HG03520 (cell line): ENCODE data around the gene DHCR24.

Experiments
- ATAC-seq: cut with Tn5 transposase; IDR thresholded peaks from one replicate; pipeline ENCODE4 v1.9.1; 2021; ENCODE audit warnings: mild to moderate bottlenecking, moderate library complexity; ENCODE audit not compliant: unreplicated experiment

Gene DHCR24

DNA sequence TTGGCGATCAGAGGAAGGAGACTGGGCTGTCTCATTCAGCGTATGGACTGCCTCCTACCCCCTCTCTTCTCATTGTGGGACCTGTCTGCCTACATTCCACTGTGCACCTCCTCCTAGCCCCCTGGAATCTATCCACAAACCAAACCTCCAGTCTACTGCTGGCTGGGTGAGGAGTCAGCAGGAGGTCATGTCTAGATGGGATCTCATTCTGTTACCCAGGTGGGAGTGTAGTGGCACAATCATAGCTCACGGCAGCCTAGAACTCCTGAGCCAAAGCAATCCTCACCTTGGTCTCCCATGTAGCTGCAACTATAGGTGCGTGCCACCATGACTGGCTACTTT, 67.8 kb downstream of the DHCR24 start:
- ATAC-seq, result no peak

DNA sequence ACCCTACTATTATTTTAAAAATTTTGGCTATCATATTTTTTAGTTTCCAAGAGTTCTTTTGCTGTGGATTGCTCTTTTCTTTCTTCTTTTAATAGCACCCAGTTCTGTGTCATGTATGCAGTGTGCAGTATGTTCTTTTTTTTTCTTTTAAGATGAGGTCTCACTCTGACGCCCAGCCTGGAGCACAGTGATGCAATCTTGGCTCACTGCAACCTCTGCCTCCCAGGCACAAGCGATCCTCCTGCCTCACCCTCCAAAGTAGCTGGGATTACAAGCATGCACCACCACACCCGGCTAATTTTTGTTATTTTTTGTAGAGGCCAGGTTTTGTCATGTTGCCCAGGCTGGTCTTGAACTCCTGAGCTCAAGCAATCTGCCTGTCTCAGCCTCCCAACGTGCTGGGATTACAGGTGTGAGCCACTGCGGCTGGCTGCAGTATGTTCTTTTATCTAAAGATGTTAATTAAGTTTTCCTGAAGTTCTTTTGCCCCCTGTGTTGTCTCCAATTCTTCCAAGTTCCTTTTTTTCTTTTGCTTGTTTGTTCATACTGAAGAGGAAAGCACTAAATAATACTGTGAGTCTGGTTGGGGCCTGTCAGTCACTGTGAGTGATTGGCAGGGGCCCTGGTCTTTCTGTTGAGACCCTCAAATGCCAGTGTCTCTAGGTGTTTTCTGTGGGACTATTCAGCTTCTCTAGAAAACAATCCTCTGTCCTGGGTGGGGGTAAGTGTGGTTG, 68.4 kb downstream of the DHCR24 start:
- ATAC-seq, result no peak

DNA sequence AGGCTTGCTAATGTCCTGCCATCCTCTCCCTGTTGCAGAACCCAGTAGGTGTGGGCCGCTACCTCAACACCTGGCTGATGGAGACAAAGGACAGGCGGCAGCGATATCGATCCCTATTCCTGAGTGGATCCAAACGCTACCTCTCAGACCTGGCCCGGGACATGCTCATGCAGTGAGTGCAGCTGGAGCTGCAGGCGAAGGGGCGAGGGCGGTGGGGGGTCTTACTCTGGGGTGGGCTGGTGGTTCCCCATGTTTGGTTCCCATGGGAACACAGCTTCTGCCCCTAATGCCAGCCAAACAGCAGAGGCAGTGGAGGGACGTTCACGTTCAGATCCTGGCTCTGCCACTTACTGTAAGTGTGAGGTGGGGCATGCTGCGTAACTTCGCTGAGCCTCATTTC, 70.0 kb downstream of the DHCR24 start:
- no peak for ATAC-seq

DNA sequence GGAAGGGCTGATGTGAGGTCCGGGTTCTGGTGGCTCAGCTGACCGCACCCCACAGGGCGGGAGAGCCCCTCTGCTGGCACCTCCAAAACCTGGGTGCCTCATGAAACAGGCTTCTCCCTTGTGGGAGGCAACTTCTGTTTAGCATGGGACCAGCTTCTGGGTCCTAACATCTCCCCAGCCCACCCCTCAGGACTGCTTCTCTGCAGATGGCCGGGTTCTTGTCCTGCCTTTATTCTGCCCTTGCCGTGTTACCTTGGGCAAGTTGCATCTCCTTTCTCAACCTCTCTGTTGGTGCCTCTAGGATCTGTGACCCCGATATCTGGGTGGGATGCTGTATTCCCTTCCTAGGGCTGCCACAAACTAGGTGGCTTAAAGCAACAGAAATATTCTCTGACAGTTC, 70.9 kb downstream of the DHCR24 start:
- ATAC-seq, result no peak

DNA sequence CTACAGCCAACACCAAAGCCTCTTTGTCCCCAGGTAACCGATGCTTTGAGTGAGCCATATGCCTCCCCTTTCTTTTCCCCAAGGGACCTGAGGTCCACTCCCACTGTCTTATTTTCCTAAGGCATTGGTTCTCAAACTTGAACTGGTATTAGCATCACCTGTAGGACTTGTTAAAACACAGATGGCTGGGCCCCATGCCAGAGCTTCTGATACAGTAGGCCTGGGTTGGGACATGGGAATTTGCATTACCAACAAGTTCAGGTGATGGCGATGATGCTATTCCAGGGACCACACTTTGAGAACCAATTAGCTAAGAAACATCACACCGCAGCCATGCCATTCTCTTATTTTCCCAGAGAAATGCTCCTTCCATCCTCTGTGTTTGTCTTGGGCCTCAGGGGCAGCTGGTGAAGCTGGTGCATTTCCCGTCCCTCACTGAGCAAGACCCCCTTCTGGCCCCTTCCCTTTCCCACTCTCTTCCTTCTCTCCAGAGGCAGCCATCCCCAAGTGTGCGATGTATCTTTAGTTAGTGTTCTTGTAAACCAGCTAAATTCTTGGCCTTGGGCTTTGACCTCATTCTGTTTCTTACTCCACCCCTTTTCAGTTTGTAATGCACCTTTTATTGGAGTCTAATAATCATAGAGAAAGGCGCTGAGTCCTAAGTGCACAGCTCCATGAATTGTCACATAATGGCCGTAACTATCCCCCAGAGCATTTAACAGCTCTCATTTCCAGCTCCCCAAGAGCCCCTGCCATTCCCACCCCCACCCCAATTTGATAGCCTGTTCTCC, 71.7 kb downstream of the DHCR24 start:
- ATAC-seq, result no peak

DNA sequence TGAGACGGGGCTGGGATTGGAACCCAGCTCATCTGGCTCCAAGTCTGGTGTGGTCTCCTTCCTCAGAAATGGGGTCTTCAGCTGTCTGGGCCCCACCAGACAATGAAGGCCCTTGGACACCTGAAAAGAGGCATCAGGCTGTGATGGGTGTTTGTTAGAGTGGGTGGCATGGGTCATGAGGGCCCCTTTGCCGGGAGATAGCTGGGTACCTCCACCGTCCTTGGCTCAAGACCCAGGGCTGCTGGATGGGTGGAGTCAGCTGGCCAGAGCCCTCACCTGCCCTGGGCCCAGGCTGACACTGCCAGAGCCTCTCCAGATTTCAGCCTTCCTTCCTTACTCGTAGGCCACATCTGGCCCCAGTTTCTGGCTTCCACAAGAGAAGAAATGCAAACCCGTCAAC, 72.4 kb downstream of the DHCR24 start:
- no peak for ATAC-seq

DNA sequence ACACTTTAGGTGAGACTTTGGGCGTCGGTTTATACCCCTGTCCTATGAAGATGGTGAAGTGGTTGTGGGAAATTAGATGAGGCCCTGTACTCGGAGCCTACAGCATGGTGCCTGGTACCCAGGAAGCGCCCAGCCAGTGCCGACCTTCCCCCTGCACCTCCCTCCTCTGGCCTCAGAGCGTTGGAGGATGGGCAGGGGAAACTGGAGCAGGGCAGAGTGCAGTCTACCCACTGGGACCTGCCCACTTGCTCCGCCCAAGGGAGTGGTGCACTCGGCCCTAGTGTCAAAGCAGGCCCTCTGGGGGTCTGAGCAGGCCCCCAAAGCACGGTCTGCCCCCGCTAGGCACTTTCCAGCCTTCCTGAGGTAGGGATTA, 72.9 kb downstream of the DHCR24 start:
- ATAC-seq, result no peak

DNA sequence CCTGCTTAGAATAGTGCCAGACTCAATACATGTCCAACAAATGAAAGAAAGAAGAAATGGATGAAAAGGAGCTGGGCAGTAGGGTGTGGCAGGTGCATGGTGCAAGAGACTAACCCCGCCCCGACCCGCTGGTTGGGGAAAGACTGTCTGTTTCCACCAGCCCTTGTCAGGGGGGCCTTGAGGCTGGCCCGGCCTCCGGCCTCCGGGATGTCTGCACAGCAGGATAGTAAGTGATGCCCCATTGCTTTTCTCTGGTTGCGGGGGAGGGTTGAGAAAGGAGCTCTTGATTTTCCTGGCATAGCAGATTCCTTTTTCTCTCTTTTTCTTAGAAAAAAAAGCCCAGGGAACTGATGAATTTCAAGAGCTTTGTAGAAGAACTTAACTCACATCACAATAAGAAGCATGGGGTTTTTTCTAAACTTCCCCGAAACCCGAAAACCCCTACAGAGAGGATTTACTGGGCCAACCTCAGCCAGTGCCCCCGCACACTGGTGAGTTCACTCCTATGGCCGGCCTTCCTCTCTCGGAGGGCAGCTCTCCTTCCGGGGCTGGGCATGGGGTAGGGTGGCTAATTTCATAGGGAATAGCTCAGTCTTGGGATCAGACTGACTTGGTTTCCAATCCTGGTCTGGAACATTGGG, 73.4 kb downstream of the DHCR24 start:
- ATAC-seq, result no peak

DNA sequence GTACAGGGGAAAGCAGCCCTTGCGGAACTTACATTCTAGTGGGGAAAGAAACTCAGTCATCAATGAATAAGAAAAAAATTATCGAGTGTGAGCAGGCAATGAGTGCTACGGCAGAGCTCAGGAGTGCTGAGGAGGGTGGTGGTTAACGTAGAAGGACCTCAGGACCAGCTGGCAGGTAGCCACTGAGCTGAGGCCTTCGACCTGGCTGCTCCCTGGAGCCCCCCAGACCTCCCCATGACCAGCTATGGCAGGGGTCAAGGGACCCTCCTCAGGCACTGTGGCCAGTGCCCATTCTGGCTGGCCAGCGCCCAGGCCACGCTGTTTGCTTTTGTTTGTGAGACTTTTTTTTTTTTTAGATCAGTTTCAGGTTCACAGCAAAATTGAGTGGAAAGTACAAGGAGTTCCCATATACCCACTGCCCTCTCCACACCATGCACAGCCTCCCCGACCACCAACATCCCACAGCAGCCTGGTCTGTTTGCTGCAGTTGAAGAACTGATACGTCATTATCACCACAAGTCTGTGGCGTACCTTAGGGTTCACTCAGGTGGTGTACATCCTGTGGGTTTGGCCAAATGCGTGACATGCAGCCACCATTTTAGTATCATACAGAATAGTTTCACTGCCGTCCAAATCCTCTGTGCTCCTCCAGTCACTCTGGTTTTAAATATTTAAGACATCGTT, 74.1 kb downstream of the DHCR24 start:
- ATAC-seq, result peak; percentile 53

DNA sequence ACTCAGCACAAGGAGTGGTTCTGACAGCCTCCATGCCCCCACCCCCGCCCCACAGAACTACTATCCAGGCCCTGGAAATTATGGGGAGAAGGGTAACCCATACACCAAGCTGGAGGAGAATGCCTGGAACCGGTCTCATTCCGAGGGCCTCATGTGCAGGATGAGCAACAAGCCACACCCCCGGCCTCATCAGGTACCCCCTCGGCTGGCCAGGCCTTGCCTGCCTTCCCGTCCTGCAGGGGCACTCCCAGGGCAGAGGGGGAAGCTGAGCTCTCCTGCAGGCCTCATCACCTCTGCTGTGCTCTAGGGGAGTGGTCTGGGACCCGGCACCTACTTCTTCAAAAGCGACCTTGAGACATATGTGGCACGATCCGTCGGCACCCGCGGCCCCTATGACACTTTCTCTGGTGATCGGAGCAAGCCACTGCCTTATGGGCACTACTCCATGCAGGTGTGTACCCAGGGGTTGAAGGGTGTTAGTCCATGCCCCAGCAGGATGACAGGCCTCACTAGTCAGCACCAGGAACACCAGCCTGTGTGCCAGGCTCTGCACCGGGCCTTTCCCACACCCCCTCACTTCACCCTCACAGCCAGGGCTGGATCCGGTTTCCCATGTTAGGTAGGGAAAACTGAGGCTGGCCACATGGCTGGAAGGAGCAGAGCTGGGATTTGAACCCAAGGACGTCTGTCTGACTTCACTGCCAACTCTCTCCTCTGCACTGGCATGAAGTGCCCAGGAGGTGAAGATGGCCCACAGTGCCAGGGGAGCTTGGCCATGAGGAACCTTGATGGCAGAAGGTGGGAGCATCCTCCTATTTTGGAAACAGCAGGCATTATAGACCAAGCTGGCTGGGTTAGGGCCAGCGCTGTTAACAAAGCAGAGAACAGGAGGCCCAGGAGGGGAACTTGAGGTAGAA, 75.0 kb downstream of the DHCR24 start:
- ATAC-seq, result no peak

DNA sequence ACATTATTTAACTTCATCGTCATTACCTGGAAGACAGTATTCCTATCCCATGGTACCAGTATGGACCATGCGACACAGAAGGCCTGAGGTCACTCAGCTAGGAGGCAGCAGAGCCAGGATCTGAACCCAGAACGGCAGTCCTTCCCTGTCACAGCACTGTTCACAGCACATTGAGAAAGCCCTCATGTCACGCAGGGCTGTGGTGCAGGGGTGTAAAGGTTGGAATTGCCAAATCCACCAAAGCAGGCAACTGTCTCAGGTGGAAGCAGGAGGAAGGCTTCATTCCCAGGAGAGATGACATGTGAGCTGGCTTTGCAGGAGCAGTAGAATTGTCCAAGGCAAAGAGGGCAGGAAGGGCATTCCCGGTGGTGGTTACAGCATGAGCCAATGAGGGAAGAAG, 75.9 kb downstream of the DHCR24 start:
- no peak for ATAC-seq

DNA sequence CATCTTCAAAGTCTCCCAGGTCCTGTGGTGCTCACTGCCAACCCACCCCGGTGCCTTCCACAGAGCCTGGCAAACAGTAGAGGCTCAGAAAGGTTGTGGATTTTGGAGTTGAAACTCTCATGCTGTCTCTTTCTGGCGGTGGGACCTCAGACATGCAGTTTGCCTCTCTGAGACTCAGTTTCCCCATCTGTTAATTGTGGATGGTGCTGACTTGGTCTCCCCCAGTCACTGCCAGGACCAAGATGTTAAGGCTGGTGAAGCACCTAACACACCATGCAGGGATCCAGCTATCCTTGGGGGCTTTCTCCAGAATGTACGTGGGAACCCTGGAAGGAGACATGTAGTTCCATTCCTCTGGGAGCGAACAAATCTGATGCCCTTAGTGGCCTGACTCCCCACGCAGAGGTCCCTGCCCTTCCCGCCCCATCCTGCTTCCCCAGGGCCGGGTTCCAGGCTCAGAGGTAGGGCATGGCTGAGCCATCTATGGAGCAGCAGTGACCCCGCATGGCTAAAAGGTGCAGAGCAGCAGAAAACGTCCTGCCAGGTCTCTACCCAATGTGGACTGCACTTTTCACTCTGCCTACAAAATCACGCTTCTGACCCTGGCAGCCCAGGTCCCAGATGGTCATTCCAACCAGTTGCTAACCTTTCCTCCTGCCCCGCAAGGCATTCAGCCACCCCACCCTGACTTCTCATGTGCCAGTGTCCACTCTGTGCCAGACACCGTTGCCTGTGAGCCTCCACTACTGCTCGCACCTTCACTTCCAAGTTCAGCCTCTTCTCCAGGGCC, 76.6 kb downstream of the DHCR24 start:
- ATAC-seq, result no peak

DNA sequence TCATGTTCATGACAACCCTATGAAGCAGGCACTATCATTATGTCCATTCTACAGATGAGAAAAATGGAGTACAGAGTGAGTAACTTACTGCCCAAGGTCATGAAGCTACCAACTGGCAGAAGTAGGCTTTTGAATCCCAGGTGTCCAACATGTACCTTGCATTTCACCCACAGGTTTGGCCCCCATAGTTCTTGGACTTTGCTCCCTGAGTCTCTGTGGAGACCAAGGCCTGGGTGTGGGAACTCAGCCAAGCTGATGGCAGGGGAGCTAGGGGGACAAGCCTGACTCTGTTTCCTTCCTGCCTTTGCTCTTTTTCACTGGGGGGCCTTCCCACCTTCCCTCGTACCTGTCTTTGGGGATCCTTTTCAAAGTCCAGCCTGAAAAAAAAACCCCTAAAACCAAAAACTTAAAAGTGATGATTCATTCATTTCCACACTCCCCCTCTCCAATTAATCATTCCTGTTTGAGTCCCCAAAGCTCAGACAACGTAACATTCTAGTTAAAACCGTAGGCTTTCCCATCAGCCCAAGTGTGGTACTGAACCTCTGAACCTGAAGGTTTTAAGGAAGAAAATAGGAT, 77.4 kb downstream of the DHCR24 start:
- no peak for ATAC-seq

DNA sequence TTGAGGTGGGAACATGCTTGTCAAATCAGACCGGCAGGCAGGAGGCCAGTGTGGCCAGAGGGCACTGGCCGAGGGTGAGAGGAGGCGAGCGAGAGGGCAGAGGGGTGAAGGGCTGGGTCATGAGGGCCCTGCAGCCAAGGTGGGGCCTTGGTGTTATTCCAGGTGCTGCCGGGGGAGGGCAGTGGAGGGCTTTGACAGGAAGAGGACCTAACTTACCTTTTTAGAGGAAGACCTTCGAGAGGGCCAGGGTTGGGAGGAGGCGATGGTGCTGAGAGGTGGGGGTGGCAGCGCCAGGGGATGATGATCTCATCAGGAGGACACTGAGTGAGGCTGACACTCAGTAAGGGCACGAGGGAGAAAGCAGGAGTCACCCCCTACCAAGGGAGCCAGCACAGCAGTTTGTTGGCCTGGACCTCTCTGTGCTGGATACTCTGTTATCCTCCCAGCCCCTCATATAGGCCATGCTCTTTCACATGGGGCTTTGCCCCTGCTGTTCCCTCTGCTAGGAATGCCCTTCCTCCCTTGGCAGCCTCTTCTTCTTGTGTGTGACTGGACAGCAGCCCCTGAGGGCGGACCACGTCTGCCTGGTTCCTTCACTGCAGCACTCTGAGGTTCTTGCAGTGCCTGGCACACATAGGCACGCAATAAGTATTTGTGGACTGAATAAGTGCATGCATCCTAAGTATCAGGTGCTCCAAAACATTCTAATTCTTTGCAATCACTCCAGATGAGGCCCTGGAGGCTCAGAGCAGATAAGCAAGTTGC, 78.4 kb downstream of the DHCR24 start:
- ATAC-seq, result no peak

DNA sequence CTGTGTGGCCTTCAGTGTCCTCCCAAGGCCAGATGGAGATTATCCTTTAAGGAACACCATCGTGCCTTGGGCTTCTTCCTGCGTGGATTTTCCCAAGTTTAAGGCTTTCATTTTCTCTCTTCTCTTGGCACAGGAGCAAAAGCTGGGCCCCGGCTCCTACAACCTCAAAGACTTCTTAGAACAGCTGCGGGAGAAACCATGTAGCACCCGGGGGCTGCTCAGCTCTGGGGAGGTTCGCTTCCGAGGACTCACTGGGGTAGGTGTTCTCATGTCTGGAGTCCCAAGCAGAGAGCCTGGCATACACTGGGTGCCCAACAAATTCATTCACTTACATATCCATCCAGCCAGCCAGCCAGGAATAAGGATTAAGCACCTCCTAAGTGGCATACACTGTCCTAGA, 79.2 kb downstream of the DHCR24 start:
- no peak for ATAC-seq

DNA sequence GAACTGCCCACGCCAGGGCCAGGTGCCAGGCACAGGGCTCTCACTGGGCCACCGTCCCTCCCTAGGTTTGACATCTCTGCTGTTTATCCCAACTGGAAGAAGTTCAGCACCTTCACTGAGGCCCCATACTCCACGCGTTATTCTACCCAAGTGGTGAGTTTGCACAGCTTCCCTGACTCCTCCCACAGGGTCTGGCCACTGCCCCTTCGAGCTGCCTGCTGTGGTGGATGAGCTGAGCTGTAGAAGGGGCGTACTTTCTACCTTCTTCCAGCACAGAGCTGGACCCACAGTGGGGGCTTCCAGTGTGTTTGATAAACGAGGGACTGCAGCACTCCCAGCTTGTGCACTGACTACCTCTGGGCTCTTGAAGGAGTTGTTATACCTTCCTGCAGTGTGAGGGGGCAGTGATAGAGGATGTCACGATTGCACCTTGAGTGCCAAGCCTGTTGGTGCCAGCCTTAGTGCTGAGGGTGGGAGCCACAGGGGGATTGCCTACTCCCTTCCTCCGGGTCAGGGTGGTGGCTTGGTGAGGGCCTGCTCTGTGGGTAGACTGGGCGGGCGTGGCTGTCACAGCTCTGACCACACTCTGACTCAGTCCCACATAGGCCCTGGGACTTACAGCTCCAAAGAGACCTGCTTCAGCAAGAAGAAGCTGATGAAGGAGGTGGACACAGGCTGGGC, 79.9 kb downstream of the DHCR24 start:
- ATAC-seq, result no peak

DNA sequence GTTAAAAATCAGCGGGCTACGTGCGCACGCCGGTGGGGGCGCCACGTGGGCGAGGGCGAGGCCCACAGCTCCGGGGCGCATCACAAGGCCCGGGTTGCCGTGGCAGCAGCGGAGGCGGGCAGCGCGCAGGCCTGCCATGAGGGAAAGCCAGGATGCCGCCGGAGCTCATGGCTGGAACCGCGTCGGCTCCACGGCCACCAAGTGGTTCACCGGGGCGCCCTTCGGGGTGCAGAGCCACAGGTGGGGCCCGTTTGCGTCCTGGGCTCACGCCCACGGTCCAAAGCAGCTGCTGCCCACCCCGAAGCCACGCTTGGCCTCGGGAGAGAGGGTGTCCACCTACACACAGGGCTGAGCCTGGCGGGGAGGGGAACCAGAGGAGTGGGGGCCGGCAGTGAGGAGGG, 81.0 kb downstream of the DHCR24 start:
- ATAC-seq, result no peak

DNA sequence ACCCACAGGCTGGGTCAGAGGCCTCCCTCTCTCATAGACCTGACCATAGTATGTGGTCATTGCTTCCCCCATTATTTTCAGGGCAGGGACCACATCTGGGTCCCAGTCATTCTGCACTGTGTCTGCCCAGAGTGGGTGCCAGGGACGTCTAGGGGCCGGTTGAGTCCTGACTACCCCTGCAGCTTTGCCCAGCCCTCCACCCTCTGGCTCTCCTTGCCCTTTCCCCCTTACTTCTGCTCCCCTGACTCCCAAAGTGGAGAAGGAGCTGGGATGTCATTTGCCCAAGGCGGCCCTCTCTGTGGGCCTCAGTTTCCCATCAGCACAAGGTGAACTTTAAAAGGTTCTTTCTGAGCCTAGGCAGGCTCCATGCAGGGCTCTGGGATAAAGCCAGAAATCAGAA, 81.5 kb downstream of the DHCR24 start:
- ATAC-seq, result no peak
